Duodenal mucosa (tissue), 2 donors: ENCODE measurements around the gene TPPP.
"Not testable (repeated sequence)": the region's sequence is repeated elsewhere in the genome, so short reads cannot be mapped to it uniquely, and the experiment has no call there.

Experiments used
- H3K27ac ChIP-seq: one replicate; pipeline ENCODE4 v1.7.0; 2013; ENCODE audit warnings: low read depth, low read length
- H3K27me3 ChIP-seq, 2 donors: one replicate each; pipeline ENCODE4 v1.7.0; 2013; ENCODE audit warnings: low read length in 2 of 2, control low read depth in 1 of 2; ENCODE audit not compliant: insufficient read depth in 2 of 2, control insufficient read depth in 1 of 2
- H3K36me3 ChIP-seq, 2 donors: one replicate each; pipeline ENCODE4 v1.7.0; 2013; ENCODE audit warnings: low read length in 2 of 2, control low read depth in 1 of 2; ENCODE audit not compliant: insufficient read depth in 2 of 2, control insufficient read depth in 1 of 2
- H3K4me1 ChIP-seq, 2 donors: one replicate each; pipeline ENCODE4 v1.7.0; 2013; ENCODE audit warnings: low read length in 2 of 2, control low read depth in 1 of 2; ENCODE audit not compliant: insufficient read depth in 2 of 2, control insufficient read depth in 1 of 2
- H3K4me3 ChIP-seq, 2 donors: one replicate each; pipeline ENCODE4 v1.7.0; 2013; ENCODE audit warnings: low read length in 2 of 2, low read depth in 1 of 2
- H3K9ac ChIP-seq, 2 donors: one replicate each; pipeline ENCODE4 v1.7.0; 2013; ENCODE audit warnings: low read length in 2 of 2, low read depth in 1 of 2
- H3K9me3 ChIP-seq, 2 donors: one replicate each; pipeline ENCODE4 v1.7.0; 2013; ENCODE audit warnings: low read length in 2 of 2, control low read depth in 1 of 2; ENCODE audit not compliant: control insufficient read depth in 1 of 2

Gene TPPP

DNA sequence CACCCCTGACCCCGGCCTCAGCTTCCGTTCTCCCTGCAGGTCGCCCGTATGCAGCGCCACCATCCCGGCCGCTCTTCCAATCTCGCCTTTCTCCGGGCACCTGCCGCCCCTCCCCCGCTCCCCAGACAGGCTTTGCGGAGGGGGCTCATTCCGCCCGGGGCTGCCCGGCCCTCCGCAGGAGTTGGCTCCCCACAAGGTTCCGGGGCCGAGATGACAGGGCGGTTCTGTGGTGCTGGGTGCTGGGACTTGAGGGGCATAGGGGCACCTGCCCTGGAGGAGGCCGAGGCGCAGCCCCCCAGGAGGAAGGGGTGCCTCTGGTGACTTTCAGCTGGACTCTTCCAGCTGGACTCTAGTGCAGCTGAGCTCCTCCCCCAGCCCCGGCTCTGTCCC lies 885 bp upstream of the TPPP start:
- not testable (repeated sequence) for H3K36me3 ChIP-seq, H3K9me3 ChIP-seq, H3K27ac ChIP-seq, H3K4me1 ChIP-seq, H3K27me3 ChIP-seq, H3K9ac ChIP-seq
- H3K4me3 ChIP-seq, result peak overlapping the region in 1 of 2 donors; percentile 16

DNA sequence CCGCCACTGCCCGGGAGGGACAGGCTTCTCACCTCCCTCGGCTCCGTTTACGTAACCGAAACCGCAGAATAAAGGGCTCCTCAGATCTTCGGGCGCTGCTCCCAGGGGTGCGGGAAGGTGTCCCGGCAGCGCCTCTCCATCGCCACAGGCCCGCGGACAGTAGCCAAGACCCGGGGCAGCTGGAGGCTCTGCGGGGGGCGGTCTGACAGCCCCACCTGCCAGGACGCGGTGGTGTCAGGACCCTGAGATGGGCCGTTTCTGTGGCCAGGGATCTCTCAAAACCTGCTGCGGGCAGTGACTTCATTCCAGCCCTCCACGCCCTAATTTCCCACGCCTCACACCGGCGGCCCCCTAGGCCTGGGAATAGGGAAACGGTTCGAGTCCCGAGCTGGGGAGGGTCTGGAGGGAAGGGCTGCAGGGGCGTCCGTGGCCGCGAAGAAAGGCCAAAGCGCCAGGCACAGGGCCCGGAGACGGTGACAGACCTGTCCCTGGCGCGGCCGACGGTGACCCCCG lies 567 bp downstream of the TPPP start:
- H3K4me1 ChIP-seq, H3K27me3 ChIP-seq, H3K27ac ChIP-seq, H3K36me3 ChIP-seq, H3K9me3 ChIP-seq: not testable (repeated sequence)
- peak overlapping the region in 1 of 2 donors; percentile 57 for H3K9ac ChIP-seq
- H3K4me3 ChIP-seq, result peak overlapping the region; percentile 22 to 65

DNA sequence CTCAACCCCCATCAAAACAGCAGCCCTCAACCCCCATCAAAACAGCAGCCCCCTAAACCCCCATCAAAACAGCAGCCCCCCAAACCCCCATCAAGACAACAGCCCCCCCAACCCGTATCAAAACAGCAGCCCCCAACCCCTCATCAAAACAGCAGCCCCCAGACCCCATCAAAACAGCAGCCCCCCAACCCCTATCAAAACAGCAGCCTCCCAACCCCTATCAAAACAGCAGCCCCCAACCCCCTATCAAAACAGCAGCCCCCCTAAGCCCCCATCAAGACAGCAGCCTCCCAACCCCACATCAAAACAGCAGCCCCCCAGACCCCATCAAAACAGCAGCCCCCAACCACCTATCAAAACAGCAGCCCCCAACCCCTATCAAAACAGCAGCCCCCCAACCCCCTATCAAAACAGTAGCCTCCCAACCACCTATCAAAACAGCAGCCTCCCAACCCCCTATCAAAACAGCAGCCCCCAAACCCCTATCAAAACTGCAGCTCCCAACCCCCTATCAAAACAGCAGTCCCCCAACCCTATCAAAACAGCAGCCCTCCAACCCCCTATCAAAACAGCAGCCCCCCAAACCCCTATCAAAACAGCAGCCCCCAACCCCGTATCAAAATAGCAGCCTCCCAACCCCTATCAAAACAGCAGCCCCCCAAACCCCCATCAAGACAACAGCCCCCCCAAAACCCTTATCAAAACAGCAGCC lies 1.2 kb downstream of the TPPP start:
- Histone ChIP-seq H3K9ac (peak overlapping the region in 1 of 2 donors; percentile 57), H3K4me1 (no peaks in the 10 kb centered on the region), H3K27me3 (no peaks in the 10 kb centered on the region), H3K36me3 (no peaks in the 10 kb centered on the region), H3K27ac (no peak overlapping the region), H3K4me3 (peak overlapping the region in 1 of 2 donors; percentile 65), H3K9me3 (no peaks in the 10 kb centered on the region)

GRCh38 chr5:691049-691448 lies 2.1 kb downstream of the TPPP start:
- H3K4me3 ChIP-seq, H3K36me3 ChIP-seq, H3K9me3 ChIP-seq, H3K4me1 ChIP-seq, H3K27me3 ChIP-seq, H3K9ac ChIP-seq, H3K27ac ChIP-seq: not testable (repeated sequence)

DNA sequence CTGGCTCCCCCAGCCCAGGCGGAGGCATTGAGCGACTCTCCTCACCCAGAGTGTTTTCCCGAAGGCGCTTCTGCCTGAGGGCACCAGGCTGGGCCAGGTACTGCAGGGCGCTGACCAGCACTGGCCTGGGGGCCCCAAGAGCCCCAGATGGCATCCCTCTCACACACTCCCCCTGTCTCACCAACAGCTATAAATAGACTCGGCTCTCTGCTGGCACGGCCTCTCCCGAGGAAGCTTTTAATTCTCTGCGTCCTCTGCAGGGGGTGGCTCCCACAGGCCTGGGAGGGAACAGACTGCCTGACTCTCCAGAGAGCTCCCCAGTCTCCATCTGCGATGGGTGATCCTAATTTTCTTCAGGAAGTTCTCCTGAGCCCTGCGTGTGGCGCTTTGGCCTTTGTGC lies 2.9 kb downstream of the TPPP start:
- not testable (repeated sequence) for H3K4me1 ChIP-seq, H3K9me3 ChIP-seq, H3K36me3 ChIP-seq, H3K4me3 ChIP-seq, H3K27ac ChIP-seq, H3K27me3 ChIP-seq, H3K9ac ChIP-seq

GRCh38 chr5:688348-689010 lies 4.7 kb downstream of the TPPP start:
- not testable (repeated sequence) for H3K36me3 ChIP-seq, H3K9me3 ChIP-seq, H3K27ac ChIP-seq, H3K4me3 ChIP-seq, H3K9ac ChIP-seq, H3K4me1 ChIP-seq, H3K27me3 ChIP-seq

- not testable (repeated sequence) for H3K4me1 ChIP-seq, H3K27me3 ChIP-seq, H3K4me3 ChIP-seq, H3K9me3 ChIP-seq, H3K27ac ChIP-seq, H3K9ac ChIP-seq, H3K36me3 ChIP-seq
These were observed 6.2 kb downstream of the TPPP start for GRCh38 chr5:686936-687335.

GRCh38 chr5:686172-686523 lies 7.0 kb downstream of the TPPP start:
- not testable (repeated sequence) for H3K9ac ChIP-seq, H3K27me3 ChIP-seq, H3K4me1 ChIP-seq, H3K27ac ChIP-seq, H3K4me3 ChIP-seq, H3K36me3 ChIP-seq, H3K9me3 ChIP-seq

DNA sequence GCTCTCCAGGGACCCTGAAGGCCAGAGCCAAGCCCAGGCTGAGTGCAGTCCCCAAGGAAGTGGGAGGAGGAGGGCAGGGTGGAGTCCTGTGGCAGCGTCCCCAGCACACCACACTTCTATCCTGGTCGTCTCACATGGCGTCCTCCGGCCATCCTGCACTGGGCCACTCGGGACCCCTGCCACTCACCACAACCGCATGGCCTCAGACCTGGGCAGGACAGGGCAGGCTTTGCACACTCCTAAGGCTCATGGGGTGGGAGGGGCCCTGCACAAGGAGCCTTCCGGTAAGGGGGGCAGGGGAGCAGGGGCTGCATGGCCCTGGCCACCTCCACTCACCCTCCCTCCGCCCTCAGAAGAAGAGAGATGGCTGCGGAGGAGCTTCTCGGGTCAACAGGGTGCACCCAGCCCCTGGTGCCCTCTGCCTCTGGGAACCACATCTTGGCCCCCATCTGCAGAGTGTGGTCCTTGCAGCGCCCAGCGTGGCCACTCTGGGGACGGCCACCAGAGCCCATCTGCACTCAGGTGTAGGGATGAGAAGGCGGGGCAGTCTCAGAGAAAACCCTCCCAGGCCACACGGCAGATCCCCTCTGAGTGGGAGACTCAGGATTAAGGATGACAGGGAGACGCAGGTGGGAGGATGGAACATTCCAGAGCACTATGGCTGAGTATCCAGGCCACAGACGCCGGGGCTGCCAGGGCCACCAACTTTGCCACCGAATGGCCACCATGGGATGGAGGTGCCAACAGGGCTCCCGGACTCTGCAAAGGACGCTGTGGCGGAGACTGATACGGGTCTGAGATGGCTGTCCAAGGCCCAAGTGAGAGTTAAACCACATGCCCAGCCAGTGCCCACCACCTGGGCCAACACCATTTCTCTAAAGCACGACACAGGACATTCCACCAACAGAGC lies 7.6 kb downstream of the TPPP start:
- Histone ChIP-seq H3K9ac (no peak overlapping the region), H3K4me1 (no peaks in the 10 kb centered on the region), H3K27ac (no peak overlapping the region), H3K36me3 (no peaks in the 10 kb centered on the region), H3K4me3 (no peak overlapping the region), H3K27me3 (no peaks in the 10 kb centered on the region), H3K9me3 (no peaks in the 10 kb centered on the region)

GRCh38 chr5:684751-685216 lies 8.4 kb downstream of the TPPP start:
- Histone ChIP-seq H3K9me3 (no peaks in the 10 kb centered on the region), H3K4me1 (no peaks in the 10 kb centered on the region), H3K27me3 (no peaks in the 10 kb centered on the region), H3K9ac (no peak overlapping the region), H3K36me3 (no peaks in the 10 kb centered on the region), H3K4me3 (no peak overlapping the region), H3K27ac (no peak overlapping the region)
